Keratinocyte (primary cell): ENCODE measurements around the gene NOS3. TPM values are rescaled to one million over a fixed set of nuclear protein-coding genes. Genes with fewer than 3 reads are reported as not detected.

Source experiments
- DNase-seq: peaks from one replicate; pipeline ENCODE4 v3.0.0-alpha.2; 2011; ENCODE audit warnings: low read depth, missing footprints, low spot score
- FAIRE-seq: peaks from 2 replicates; lab custom pipeline; 2011; peaks lifted over from hg19 to GRCh38; lab: Jason Lieb, UNC
- H2AFZ ChIP-seq: 2 replicates; pipeline ENCODE4 v1.6.0; 2012; ENCODE audit warnings: low read length, control low read depth, inconsistent platforms; ENCODE audit not compliant: control insufficient read depth
- H3K27ac ChIP-seq: 2 replicates; pipeline ENCODE4 v1.5.1; 2011; ENCODE audit warnings: low read length; ENCODE audit not compliant: control insufficient read depth, insufficient read depth
- H3K27me3 ChIP-seq: 3 replicates; pipeline ENCODE4 v1.6.0; 2011; ENCODE audit warnings: low read length; ENCODE audit not compliant: control insufficient read depth, insufficient read depth; ENCODE audit errors: extremely low read depth
- H3K36me3 ChIP-seq, 2 experiments: 2 replicates in 1 of 2; 3 replicates in 1 of 2; pipeline ENCODE4 v1.5.1; 2011; ENCODE audit warnings: low read length in 2 of 2, mild to moderate bottlenecking in 1 of 2; ENCODE audit not compliant: control insufficient read depth in 2 of 2, insufficient read depth in 2 of 2; ENCODE audit errors: extremely low read depth in 1 of 2
- H3K4me1 ChIP-seq: 3 replicates; pipeline ENCODE4 v1.5.1; 2011; ENCODE audit warnings: low read length; ENCODE audit not compliant: control insufficient read depth, insufficient read depth; ENCODE audit errors: extremely low read depth
- H3K4me2 ChIP-seq: 3 replicates; pipeline ENCODE4 v1.6.0; 2011; ENCODE audit warnings: low read depth, low read length; ENCODE audit not compliant: control insufficient read depth, insufficient read depth; ENCODE audit errors: extremely low read depth
- H3K4me3 ChIP-seq, 3 experiments: fragments of 200-600 bp in 1 of 3; sonication (generic) in 1 of 3; 2 replicates in 2 of 3; 3 replicates in 1 of 3; pipeline ENCODE4 v1.5.1; 2011 to 2016; ENCODE audit warnings: low read length in 3 of 3, mild to moderate bottlenecking in 3 of 3, control low read depth in 2 of 3, inconsistent platforms in 1 of 3, low read depth in 1 of 3, mixed read lengths in 1 of 3, mixed run types in 1 of 3, moderate library complexity in 1 of 3; ENCODE audit not compliant: control insufficient read depth in 2 of 3, insufficient read depth in 2 of 3; ENCODE audit errors: extremely low read depth in 1 of 3
- H3K79me2 ChIP-seq: 2 replicates; pipeline ENCODE4 v1.6.0; 2012; ENCODE audit warnings: low read length; ENCODE audit not compliant: control insufficient read depth, insufficient read depth
- H3K9ac ChIP-seq: 3 replicates; pipeline ENCODE4 v1.6.0; 2011; ENCODE audit warnings: low read length; ENCODE audit not compliant: control insufficient read depth, insufficient read depth; ENCODE audit errors: extremely low read depth
- H3K9me1 ChIP-seq: 3 replicates; pipeline ENCODE4 v1.6.0; 2011; ENCODE audit warnings: low read length; ENCODE audit not compliant: control insufficient read depth, insufficient read depth; ENCODE audit errors: extremely low read depth
- H3K9me3 ChIP-seq: 2 replicates; pipeline ENCODE4 v1.5.1; 2012; ENCODE audit warnings: low read depth, low read length; ENCODE audit not compliant: control insufficient read depth
- H4K20me1 ChIP-seq: 3 replicates; pipeline ENCODE4 v1.6.0; 2011; ENCODE audit warnings: low read length; ENCODE audit not compliant: control insufficient read depth, insufficient read depth; ENCODE audit errors: extremely low read depth
- EZH2 ChIP-seq: IDR thresholded peaks from one replicate; pipeline ENCODE4 v1.6.1; 2012; ENCODE audit warnings: inconsistent platforms, mild to moderate bottlenecking, low read length, moderate library complexity
- dilution Hi-C: fragments of 300-500 bp; cut with MboI; formaldehyde crosslinking; loops from one replicate; pipeline ENCODE4 v1.7.0; 2020; ENCODE audit warnings: low sequenced_read_pairs; ENCODE audit not compliant: extremely low pct_ligation_motif_present
- polyA plus RNA-seq, 5 experiments: library from polyadenylated mRNA; depleted of rRNA in 3 of 5; stranded (reverse) in 3 of 5; stranded (forward) in 1 of 5; unstranded in 1 of 5; fragments of >200 nt; gene quantifications; 1 replicate in 1 of 5; 2 replicates in 3 of 5; 3 replicates in 1 of 5; pipeline versions ENCODE4 v1.2.1 to v1.2.3, GENCODE V29; 2011 to 2012; ENCODE audit warnings: missing spikeins in 2 of 5, low read depth in 1 of 5, low replicate concordance in 1 of 5
- TF ChIP-seq, protein P1 (sequence below), 3 experiments: IDR thresholded peaks in 1 of 3; conservative IDR thresholded peaks in 1 of 3; optimal IDR thresholded peaks in 1 of 3; 2 replicates in 2 of 3; 3 replicates in 1 of 3; pipeline versions ENCODE3 to v1.5.1; 2011; ENCODE audit warnings: low read length in 3 of 3, mild to moderate bottlenecking in 3 of 3, moderate library complexity in 2 of 3, control low read depth in 1 of 3, inconsistent platforms in 1 of 3; ENCODE audit not compliant: insufficient read depth in 2 of 3; ENCODE audit errors: extremely low read depth in 1 of 3

Gene NOS3
- polyA plus RNA-seq, 1 donor (not counting 4 experiments of a cell fraction or from before 2014, with no cell fraction given): 0.77 TPM

DNA sequence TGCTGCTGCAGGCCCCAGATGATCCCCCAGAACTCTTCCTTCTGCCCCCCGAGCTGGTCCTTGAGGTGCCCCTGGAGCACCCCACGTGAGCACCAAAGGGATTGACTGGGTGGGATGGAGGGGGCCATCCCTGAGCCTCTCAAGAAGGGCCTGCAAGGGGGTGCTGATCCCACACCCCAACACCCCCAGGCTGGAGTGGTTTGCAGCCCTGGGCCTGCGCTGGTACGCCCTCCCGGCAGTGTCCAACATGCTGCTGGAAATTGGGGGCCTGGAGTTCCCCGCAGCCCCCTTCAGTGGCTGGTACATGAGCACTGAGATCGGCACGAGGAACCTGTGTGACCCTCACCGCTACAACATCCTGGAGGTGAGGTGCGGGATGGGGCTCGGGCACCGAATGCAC is 8.2 kb downstream of the NOS3 start:
- H3K79me2 ChIP-seq: no peaks in the 10 kb centered on the region
- TF ChIP-seq, protein P1, sequence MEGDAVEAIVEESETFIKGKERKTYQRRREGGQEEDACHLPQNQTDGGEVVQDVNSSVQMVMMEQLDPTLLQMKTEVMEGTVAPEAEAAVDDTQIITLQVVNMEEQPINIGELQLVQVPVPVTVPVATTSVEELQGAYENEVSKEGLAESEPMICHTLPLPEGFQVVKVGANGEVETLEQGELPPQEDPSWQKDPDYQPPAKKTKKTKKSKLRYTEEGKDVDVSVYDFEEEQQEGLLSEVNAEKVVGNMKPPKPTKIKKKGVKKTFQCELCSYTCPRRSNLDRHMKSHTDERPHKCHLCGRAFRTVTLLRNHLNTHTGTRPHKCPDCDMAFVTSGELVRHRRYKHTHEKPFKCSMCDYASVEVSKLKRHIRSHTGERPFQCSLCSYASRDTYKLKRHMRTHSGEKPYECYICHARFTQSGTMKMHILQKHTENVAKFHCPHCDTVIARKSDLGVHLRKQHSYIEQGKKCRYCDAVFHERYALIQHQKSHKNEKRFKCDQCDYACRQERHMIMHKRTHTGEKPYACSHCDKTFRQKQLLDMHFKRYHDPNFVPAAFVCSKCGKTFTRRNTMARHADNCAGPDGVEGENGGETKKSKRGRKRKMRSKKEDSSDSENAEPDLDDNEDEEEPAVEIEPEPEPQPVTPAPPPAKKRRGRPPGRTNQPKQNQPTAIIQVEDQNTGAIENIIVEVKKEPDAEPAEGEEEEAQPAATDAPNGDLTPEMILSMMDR (optimal IDR thresholded peaks at IDR 0.05 in 1 of 3, IDR thresholded peaks at IDR 0.05 in 1 of 3, conservative IDR thresholded peaks at IDR 0.05 in 1 of 3; ENCODE audit: extremely low read depth in 1 of 3, insufficient read depth in 2 of 3, low read length in 3 of 3): no peak
- TF ChIP-seq EZH2: no peak
- no peak for DNase-seq
- FAIRE-seq: no peak
- H3K4me1 ChIP-seq: peaks cover 4% of the 10 kb centered on the region
- H3K9ac ChIP-seq: no peak overlapping the region
- H3K9me3 ChIP-seq: no peaks in the 10 kb centered on the region
- no peaks in the 10 kb centered on the region for H3K9me1 ChIP-seq
- H4K20me1 ChIP-seq: no peaks in the 10 kb centered on the region
- no peak overlapping the region for H2AFZ ChIP-seq
- dilution Hi-C loops: no loop called here
- H3K4me3 ChIP-seq: no peak overlapping the region
- no peaks in the 10 kb centered on the region for H3K27me3 ChIP-seq
- H3K36me3 ChIP-seq: no peaks in the 10 kb centered on the region
- no peak overlapping the region for H3K27ac ChIP-seq
- no peak overlapping the region for H3K4me2 ChIP-seq

- no peak overlapping the region for H2AFZ ChIP-seq
- no peaks in the 10 kb centered on the region for H3K27me3 ChIP-seq
- no peak overlapping the region for H3K27ac ChIP-seq
- FAIRE-seq (no peak), DNase-seq (no peak)
- no peaks in the 10 kb centered on the region for H4K20me1 ChIP-seq
- H3K9ac ChIP-seq: no peak overlapping the region
- TF ChIP-seq, protein P1 (optimal IDR thresholded peaks at IDR 0.05 in 1 of 3, IDR thresholded peaks at IDR 0.05 in 1 of 3, conservative IDR thresholded peaks at IDR 0.05 in 1 of 3; ENCODE audit: extremely low read depth in 1 of 3, insufficient read depth in 2 of 3, low read length in 3 of 3): no peak
- no peak for TF ChIP-seq EZH2
- H3K4me1 ChIP-seq: peaks cover 4% of the 10 kb centered on the region
- no peaks in the 10 kb centered on the region for H3K79me2 ChIP-seq
- H3K36me3 ChIP-seq: no peaks in the 10 kb centered on the region
- dilution Hi-C loops: no loop called here
- H3K4me3 ChIP-seq: no peak overlapping the region
- H3K4me2 ChIP-seq: no peak overlapping the region
- H3K9me3 ChIP-seq: no peaks in the 10 kb centered on the region
- no peaks in the 10 kb centered on the region for H3K9me1 ChIP-seq
Observed at GRCh38 chr7:150999497-151000230, 8.8 kb downstream of the NOS3 start.
